Right hindlimb (tissue), 1 donor: ENCODE measurements around the gene TRDN.
"Not testable (repeated sequence)": the region's sequence is repeated elsewhere in the genome, so short reads cannot be mapped to it uniquely, and the experiment has no call there.

Experiments
- DNase-seq: peaks from one replicate; pipeline ENCODE4 v3.0.0-alpha.2; 2018

Gene TRDN

DNA sequence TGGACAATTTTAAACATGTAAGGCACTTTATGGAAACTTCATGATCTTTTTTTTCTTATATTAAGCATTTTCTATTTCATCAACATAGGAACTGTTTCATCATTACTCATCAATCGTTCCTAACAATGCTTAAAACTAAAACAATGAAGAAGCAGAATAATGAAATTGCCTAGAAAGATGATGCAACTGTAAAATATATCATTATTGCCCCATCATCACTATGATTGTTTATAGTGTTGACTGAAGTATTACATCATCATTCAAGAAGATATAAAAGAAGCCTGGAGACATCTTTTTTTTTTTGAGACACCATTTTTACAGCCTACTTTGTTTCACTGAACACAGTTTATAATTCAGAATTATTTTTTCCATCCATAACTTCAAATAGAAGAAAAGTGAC lies 147.2 kb downstream of the TRDN start:
- DNase-seq, result no peak

DNA sequence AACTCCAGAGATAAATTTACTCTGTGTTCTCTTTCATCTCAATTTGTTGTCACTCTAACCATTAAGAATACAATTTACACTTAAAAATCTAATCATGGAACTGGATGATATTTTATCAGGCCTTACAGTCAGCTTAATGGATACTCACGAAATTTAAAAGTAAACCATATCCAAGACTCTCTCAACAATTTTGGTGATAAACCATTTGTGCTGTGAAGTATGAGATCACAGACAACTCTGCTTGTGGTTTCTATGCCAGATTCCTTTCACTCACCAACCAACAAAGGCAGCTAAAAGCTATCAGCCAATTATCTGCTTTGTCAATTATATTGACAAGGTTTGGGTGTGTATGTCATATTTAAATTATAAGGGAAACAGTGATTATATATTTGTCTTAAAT lies 155.8 kb downstream of the TRDN start:
- no peak for DNase-seq

DNA sequence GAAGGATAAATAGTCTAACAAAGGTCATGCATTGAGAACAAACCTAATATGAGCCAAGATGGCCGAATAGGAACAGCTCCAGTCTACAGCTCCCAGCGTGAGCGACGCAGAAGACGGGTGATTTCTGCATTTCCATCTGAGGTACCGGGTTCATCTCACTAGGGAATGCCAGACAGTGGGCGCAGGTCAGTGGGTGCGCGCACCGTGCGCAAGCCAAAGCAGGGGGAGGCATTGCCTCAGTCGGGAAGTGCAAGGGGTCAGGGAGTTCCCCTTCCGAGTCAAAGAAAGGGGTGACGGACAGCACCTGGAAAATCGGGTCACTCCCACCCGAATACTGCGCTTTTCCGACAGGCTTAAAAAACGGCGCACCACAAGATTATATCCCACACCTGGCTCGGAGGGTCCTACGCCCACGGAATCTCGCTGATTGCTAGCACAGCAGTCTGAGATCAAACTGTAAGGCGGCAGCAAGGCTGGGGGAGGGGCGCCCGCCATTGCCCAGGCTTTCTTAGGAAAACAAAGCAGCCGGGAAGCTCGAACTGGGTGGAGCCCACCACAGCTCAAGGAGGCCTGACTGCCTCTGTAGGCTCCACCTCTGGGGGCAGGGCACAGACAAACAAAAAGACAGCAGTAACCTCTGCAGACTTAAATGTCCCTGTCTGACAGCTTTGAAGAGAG lies 164.6 kb downstream of the TRDN start:
- DNase-seq, result not testable (repeated sequence)

DNA sequence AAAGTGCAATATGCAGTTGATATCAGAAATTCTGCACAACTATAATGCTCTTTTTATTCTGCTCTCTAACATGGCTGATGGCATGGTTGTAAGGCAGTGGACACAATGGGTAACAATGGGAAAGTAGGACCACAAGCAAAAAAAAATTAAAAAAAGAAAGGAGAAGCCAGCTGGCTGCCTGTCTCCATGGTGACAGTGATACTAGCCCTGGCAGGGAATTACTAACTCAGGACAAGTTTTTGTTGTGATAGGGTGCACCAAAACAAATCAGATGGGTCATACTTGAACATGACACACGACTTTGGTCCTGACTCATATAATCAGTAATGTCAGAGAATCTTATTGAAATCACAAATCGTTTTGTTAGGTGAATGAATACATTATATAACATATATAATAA lies 169.4 kb downstream of the TRDN start:
- DNase-seq, result no peak

DNA sequence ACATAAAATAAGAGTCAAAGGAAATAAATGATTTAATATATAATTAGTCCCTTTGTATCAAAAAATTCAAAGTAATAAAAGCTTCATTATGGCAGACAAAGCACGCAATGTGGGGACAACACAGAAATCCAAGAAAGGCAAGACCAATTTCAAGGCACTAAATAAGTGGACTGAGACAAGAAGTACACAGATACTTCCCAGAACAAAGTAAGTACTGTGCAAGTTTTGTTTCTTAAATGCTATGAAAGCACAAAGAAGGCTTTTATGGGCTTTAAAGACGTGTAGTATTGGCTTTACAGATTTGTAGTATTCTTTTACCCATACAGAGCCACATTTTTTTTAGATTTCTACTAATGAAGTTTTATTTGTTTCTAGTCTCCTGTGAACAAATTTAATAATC lies 174.6 kb downstream of the TRDN start:
- no peak for DNase-seq

DNA sequence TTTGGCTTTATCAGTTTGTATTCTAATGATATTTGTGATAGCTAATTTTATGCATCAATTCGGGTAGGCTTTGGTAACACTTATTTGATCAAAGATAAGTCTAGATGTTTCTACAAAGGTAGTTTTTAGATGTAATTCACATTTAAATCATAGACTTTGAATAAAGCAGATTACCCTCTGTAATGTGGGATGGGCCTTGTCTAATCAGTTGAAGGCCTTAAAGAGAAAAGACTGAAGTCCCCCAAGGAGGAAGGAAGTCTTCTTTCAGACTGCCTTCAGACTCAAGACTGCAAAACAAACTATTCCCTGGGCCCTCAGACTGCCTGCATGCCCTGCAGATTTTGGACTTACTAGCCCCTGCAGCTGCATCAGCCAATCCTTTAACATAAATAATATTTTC lies 178.5 kb downstream of the TRDN start:
- DNase-seq, result no peak

DNA sequence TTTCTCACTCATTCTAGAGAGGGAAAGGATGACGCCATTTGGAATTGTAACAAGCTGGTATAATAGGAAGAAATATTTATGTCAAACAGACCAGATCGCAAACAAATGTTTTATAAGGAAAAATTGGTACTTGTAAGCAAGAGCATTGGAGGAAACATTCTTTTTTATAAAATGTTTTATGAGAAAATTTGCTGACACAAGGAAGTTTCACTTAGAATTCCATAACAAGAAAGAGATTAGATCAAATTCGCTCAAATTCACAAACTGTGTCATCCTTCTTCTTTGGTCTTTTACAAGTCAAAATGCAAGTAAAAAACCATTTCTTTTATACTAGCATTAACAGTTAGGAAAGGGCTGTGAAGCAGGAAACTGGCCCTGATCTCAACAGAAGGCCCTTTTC lies 179.9 kb downstream of the TRDN start:
- no peak for DNase-seq

DNA sequence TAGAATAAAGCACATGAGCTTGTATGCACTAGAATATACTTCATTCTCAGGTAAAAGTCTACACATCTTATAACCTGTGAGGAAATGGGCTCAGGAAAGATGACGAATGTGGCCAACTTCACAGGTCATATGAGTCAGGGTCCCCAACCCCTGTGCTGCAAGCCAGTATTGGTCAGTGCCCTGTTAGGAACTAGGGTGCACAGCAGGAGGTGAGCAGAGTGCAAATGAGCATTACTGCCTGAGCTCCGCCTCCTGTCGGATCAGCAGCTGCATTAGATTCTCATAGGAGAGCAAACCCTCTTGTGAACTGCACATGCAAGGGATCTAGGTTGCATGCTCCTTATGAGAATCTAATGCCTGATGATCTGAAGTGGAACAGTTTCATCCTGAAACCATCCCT lies 182.3 kb downstream of the TRDN start:
- DNase-seq, result no peak

DNA sequence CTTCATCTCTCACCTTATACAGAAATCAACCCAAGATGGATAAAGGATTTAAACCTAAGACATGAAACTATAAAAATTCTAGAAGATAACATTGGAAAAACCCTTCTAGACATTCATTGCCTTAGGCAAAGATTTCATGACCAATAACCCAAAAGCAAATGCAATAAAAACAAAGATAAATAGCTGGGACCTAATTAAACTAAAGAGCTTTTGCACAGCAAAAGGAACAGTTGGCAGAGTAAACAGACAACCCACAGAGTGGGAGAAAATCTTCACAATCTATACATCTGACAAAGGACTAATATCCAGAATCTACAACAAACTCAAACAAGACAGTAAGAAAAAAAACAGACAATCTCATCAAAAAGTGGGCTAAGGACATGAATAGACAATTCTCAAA lies 183.7 kb downstream of the TRDN start:
- DNase-seq, result not testable (repeated sequence)

DNA sequence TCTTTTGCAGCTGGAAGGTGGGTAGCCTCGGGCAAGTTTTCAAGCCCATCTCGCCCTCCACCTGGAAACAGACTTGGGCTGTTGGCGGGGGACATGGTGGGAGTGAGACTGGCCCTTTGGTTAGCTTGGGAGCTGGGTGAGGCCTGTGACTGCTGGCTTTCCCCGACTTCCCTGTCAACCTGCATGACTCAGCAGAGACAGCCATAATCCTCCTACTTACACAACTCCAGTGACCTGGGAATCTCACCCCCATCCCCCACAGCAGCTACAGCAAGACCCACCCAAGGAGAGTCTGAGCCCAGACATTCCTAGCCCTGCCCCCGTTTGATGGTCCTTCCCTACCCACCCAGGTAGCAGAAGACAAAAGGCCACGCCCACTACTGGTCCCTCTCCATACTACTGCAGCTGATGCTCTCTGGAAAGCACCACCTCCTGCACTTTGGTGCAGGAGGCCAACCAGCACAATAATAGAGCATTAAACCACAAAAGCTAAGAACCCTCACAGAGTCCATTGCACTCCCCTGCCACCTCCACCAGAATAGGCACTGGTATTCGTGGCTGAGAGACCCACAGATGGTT lies 188.4 kb downstream of the TRDN start:
- no peak for DNase-seq

DNA sequence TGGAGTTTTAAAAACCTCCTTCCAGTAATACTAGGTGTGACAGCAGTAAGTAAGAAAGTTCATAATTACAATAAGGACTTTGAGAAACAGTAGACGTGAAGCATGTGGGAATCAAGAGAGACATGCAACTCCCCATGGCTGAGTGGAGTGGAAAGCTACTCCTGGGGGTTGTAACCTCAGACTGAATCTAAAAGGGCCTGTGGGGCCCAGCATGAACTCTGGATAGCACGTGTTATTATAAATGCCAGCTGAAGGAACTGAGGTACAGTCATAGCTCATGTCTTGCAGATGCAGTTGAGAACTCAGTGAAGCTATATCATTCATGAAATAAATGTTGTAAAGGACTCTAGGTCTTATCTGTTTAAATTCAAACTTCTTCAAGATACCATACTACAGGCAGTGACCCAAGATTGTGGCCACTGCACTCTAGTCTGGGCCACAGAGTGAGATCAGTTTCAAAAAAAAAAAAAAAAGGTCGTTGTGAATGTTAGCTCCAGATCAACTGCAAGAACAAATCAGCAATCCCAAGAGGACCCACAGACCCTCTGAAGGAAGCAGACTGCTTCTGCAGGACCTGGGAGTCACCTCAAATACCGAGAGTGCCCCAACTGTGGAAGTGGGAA lies 189.3 kb downstream of the TRDN start:
- DNase-seq, result no peak

DNA sequence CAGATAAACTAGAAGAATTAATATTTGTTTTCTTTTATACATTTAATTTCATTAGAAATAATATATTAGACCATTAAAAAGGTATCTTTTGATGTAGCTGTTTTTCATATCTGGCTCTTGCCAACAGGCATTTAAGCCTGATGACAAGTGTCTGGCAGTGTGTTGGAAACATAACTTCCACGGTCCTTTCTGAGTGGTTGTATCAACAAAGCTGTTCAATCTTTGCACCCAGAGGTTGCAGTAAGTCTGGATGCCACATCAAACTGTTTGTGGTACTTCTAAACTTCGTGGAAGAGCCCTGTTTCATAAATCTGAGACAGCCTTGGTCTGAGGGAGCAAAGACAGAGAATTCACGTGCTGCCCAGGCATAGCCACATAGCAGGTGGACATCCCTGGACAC lies 197.4 kb downstream of the TRDN start:
- no peak for DNase-seq

DNA sequence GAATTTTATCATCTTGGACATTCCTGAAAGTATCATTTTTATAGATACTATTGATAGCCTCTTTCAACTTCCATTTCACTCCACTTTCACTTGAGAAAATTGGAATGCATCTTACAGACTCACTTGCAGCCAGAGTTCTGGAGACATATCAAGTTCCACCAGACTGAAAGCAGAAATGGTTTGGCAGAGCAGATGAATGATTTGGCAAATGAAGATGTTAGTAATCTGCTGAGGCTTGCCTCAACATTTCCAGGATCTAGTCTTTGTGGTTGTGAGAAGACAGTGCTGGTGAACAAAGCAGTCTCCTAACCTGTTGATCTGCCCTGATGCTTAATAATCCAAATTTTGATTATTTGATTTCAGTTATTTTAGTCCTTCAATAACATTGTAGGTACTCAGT lies 202.6 kb downstream of the TRDN start:
- no peak for DNase-seq

DNA sequence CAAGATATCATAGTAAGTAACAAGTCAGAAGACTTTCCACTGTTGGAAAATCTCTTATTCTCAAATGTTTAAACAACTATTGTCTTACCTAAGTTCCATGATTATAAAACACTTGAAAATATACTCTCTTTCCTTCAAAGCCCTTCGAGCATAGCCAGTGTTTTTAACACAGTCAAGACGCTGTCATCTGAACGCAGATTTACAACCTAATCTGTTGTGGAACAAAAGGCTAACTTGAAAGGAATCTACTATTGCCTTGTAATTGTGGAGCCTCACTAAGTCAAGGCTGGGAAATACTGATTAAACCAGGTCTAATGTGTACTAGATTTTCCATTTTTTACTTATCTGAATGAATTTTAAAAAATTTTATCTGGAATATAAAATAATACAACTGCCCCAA lies 205.8 kb downstream of the TRDN start:
- no peak for DNase-seq

DNA sequence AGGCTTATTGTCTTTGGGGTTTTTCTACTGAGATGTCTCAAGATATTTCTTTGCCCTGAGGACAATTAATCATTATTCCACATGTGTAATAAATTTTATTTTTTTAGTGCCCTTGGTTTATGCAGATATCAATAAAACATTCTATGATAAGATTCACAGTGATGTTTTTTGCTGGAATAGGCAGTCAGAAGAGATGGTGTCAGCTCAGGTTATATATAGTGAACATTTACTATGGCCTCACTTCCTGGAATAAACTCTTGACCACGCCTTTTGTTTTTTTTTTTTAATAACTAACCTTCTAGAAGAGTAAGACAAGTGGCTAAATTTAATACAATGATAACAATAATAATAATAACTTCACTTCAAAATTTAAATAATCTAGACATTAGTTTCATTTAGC lies 209.7 kb downstream of the TRDN start:
- DNase-seq, result no peak

DNA sequence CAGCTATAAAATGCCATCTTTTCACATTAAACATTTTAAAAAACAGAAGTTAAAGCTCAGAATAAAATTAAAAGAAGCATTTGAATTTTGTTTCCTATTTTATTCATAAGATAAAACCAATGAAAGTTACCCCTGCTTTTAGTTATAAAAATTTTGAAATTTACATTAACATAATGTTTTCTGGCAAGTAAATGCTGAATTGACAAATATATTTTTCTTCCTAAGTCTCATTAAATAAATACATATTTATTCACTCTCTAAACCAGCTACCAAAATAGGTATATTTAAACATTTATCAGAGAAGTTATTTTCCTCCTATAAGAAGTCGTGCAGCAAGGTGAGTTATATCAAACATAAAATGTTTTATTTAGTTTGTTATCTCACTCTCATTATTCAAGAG lies 213.6 kb downstream of the TRDN start:
- no peak for DNase-seq

DNA sequence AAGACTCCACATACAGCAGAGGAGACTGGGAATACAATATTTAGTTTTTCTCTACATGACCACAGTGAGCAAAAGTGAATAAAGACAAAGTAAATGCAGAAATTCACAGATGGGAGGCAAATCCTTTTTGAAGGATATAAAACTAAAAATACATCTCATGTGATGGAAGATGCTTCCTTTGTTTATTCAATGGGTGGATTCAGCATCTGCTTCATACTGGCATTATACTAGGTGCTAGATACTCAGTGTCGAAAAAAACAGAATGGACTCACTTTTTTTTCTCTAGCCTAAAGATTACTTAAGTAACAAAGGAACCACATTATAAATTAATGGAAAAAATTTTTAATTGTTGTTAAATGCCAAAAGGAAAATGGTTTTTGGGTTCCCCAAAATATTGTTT lies 216.2 kb downstream of the TRDN start:
- no peak for DNase-seq

DNA sequence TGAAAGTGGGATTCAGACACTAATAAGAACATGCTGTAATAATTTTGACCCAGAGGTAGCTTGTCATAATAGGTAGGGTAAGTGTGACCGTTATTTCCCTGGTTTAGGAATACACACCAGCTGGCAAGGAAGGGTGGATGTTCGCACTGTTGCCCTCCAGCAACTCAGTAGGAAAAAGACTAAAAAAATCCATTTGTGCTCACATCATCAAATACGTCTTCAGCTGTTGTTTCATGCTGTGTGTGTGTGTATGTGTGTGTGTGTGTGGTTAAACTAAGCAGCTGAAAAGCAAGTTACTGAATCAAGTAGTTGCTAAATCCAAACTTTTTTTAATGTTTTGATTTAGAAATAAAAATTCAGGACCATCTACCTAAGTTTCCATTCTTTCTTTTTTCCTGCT lies 218.7 kb downstream of the TRDN start:
- DNase-seq, result no peak

DNA sequence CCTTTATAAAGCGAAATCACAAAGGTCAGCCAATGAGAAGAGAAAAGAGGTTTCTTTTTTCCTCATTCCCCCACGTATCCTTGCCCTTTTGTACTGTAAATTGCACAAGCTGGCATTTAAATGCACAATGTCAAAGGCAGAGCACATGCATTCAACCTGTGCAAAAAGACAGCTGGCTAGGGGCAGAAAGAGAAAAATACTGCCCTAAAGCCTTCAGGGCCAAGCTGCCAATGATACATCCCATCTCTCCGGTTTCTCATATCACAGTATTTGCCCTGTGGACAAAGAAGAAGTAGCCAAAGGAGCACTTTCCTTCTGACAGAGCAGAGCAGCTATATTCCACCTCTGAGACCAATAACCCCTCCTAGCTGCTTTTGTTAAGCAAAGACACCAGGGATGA lies 219.2 kb downstream of the TRDN start:
- no peak for DNase-seq

DNA sequence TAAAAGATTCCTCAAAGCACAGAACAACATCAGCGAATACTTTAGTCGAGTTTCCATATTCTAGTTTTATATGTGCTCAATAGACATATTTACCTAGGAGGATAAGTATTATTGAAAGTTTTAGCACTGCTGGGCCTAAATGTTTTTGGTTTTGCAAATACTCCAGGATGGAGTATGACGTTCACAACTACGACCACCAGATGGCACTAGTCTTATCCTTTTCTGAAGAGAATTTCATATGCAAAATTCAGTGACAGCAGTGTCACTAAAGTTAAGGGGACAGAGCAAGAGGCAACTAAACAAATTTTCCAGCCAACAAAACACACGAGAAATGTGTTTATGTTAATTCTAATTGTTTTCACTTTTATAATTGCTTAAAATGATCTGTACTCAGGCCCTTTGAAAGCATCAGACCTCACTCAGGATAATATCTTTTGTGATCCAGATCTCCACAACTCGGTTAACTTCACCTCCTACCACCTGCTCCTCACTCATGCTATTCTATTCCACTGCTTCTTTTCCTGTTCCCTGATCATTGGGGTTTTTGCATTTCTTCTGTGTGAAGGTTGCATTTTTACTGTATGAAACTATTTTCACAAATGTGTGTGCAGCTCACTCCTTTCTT lies 220.8 kb downstream of the TRDN start:
- DNase-seq, result peak; percentile 45

DNA sequence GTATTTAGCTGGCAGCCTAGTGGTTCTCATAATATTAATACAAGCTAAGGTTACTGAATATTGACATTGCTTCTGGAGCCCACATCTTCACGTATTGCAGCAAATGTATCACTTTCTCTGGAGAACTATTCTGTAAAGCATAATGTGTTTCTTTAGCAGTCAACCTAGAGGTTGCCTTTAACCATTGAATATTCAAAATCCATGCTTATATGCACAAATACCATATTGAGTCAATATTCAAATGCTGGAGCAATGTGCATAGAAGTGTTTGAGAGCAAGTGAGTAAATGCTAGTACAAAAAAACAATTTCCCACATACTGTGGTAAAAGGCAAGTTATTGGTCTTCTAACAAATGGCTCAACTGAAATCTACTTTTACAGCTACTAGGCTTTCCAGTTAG lies 231.8 kb downstream of the TRDN start:
- DNase-seq, result no peak

DNA sequence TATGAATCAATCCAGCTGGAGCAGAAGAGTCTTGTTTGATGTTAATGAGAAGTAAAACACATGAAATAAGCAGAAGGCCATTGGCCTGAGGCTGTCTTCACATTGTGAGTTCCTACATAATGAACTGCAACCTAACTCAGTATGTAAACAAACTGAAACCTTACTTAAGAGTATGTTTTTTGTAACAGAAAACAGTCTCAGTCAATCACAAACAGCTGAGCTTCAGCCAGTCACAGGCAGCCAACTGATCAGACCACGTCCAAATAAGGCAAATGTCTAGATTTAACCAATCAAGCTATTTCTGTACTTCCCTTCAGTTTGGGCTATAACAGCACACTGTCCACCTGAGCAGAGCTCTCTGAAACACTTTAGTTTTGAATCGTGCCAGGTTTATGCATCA lies 234.7 kb downstream of the TRDN start:
- no peak for DNase-seq

DNA sequence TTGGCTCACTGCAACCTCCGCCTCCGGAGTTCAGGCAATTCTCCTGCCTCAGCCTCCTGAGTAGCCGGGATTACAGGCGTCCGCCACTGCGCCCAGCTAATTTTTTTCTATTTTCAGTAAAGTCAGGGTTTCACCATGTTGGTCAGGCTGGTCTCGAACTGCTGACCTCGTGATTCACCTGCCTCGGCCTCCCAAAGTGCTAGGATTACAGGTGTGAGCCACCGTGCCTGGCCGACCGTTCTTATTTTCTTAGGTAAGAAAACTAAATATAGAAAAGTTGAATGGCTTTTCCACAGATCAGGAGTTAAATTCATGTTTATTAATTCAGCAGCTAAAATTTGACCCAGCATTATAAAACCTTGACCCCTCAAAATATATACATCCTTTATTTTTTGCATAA lies 238.7 kb downstream of the TRDN start:
- DNase-seq, result no peak

DNA sequence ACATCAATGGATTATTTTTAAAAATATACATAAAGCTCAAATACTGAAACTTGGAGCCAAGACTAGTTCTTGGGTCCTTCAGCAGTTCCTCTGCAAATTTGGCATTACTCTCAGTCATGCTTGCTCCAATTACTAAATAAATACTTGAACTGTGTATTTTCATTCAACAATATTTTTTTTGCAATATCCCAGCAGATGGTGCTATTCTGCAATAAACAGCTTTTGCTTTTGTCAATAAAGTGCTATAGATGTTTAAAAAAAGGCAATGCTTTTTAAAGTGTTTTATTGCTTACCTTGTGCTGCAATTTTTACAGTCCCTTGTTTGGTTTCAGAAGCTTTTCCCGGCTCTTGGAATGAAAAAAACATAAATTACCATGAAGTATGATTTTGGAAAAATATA lies 243.4 kb downstream of the TRDN start:
- DNase-seq, result no peak
